BJ (cell line): Measurements from ENCODE around the gene CYCS. TPM values are rescaled to one million over a fixed set of nuclear protein-coding genes. Genes with fewer than 3 reads are reported as not detected.
A peak's percentile ranks its signal among the peaks of the same experiment; 100 is the strongest.

Experiments
- CTCF ChIA-PET: fragments of 350-600 bp; formaldehyde crosslinking; extraction: SDS; loops from one replicate; lab custom pipeline; 2021; ENCODE audit warnings: antibody characterized with exemption, inconsistent platforms; lab: Yijun Ruan, JAX
- POLR2A ChIA-PET: fragments of 300-600 bp; sonication (Branson Sonifier 250); formaldehyde crosslinking; extraction: SDS; loops from one replicate; lab custom pipeline; 2021; ENCODE audit warnings: antibody characterized with exemption; lab: Charles Lee
- DNase-seq: peaks from one replicate; pipeline ENCODE4 v3.0.0-alpha.2; 2011; ENCODE audit warnings: low read depth
- H3K27me3 ChIP-seq: 2 replicates; pipeline ENCODE4 v1.6.0; 2011; ENCODE audit warnings: low read length; ENCODE audit not compliant: control insufficient read depth, insufficient read depth
- H3K36me3 ChIP-seq: 2 replicates; pipeline ENCODE4 v1.5.1; 2011; ENCODE audit warnings: low read length; ENCODE audit not compliant: control insufficient read depth, insufficient read depth
- H3K4me3 ChIP-seq: 2 replicates; pipeline ENCODE4 v1.5.1; 2011; ENCODE audit warnings: low read depth, mild to moderate bottlenecking, control low read depth, low read length
- CTCF ChIP-seq: IDR thresholded peaks from 2 replicates; pipeline ENCODE4 v1.5.1; 2011; ENCODE audit warnings: low read depth, mild to moderate bottlenecking, control low read depth, inconsistent platforms, low read length, moderate library complexity; ENCODE audit not compliant: insufficient read depth
- polyA minus RNA-seq: library from RNA; depleted of rRNA, polyadenylated mRNA; stranded (reverse); fragments of >200 nt; gene quantifications from 2 replicates; pipeline ENCODE4 v1.2.3, GENCODE V29; 2011; rRNA and poly(A)+ RNA removed
- polyA plus RNA-seq: library from polyadenylated mRNA; depleted of rRNA; stranded (reverse); fragments of >200 nt; gene quantifications from 2 replicates; pipeline ENCODE4 v1.2.3, GENCODE V29; 2011; rRNA removed

Gene CYCS
- polyA plus RNA-seq = 19.4 and 55.1 TPM in 2 replicates
- polyA minus RNA-seq = 6.3 and 9.7 TPM in 2 replicates

- Histone ChIP-seq H3K27me3 (no peaks in the 10 kb centered on the region), H3K4me3 (peak within 1 kb of the TSS; percentile 55), H3K36me3 (no peaks in the 10 kb centered on the region; the same call in 1 of the 2 replicates)
- ChIA-PET POLR2A (interaction anchor here (0.6 to 0.7 kb wide), 8 partner anchors 51 to 1529 kb away, joined by 3 to 15 read pairs (median 4); no protein-coding TSS in a partner anchor), CTCF (interaction anchor here (0.8 to 1.7 kb wide), 6 partner anchors 15 to 414 kb away, joined by 3 to 9 read pairs (median 4); no protein-coding TSS in a partner anchor)
- DNase-seq = peak; percentile 98
- no peak for TF ChIP-seq CTCF
Measured at GRCh38 chr7:25125137-25125946, at the start of gene CYCS. Gene CYCS, minus strand, starts transcription at chr7:25125260. Its CDS starts 1,141 bp downstream, at chr7:25124119.

GRCh38 chr7:25173184-25173583, 48.1 kb upstream of the CYCS start:
- ChIA-PET POLR2A (no interaction called here), CTCF (no interaction called here)
- TF ChIP-seq CTCF = no peak
- H3K4me3 ChIP-seq = no peak overlapping the region
- no peaks in the 10 kb centered on the region for H3K36me3 ChIP-seq
- DNase-seq = no peak
- H3K27me3 ChIP-seq = no peaks in the 10 kb centered on the region

- no peak for TF ChIP-seq CTCF
- CTCF ChIA-PET = interaction anchor here (1.8 kb wide), 1 partner anchor 9 kb away, joined by 6 read pairs; a partner anchor contains a TSS
- no peaks in the 10 kb centered on the region for H3K27me3 ChIP-seq
- POLR2A ChIA-PET = no interaction called here
- H3K36me3 ChIP-seq = no peaks in the 10 kb centered on the region
- no peak overlapping the region for H3K4me3 ChIP-seq
- DNase-seq = no peak
Measured at GRCh38 chr7:25171516-25171915, 46.5 kb upstream of the CYCS start.

GRCh38 chr7:25171071-25171470, 46.0 kb upstream of the CYCS start:
- TF ChIP-seq CTCF = no peak
- no peak for DNase-seq
- Histone ChIP-seq H3K36me3 (no peaks in the 10 kb centered on the region), H3K27me3 (no peaks in the 10 kb centered on the region), H3K4me3 (no peak overlapping the region)
- ChIA-PET CTCF (interaction anchor here (1.8 kb wide), 1 partner anchor 9 kb away, joined by 6 read pairs; a partner anchor contains a TSS), POLR2A (no interaction called here)

GRCh38 chr7:25169683-25170082, 44.6 kb upstream of the CYCS start:
- no peaks in the 10 kb centered on the region for H3K27me3 ChIP-seq
- ChIA-PET POLR2A (no interaction called here), CTCF (interaction anchor here (1.8 kb wide), 1 partner anchor 10 kb away, joined by 6 read pairs; a partner anchor contains a TSS)
- no peak overlapping the region for H3K4me3 ChIP-seq
- DNase-seq = no peak
- no peaks in the 10 kb centered on the region for H3K36me3 ChIP-seq
- no peak for TF ChIP-seq CTCF
